Stimulated activated CD8-positive, alpha-beta memory T cell treated with anti-CD3 and anti-CD28 coated beads, Interleukin-15, amount 100 ng/mL, for 4 hours (primary cell): ENCODE data around the gene CCR5.
A peak's percentile ranks its signal among the peaks of the same experiment; 100 is the strongest.

Experiments used
- DNase-seq, 2 donors: peaks; one replicate each; pipeline ENCODE4 v3.0.0-alpha.2; 2020; ENCODE audit warnings: low read depth in 2 of 2

The CCR5 gene

GRCh38 chr3:46358466-46358865 is 12.3 kb upstream of the CCR5 start:
- DNase-seq, result no peak

GRCh38 chr3:46359733-46360493 is 10.8 kb upstream of the CCR5 start:
- DNase-seq, result no peak

- DNase-seq, result no peak
These were observed 9.8 kb upstream of the CCR5 start for GRCh38 chr3:46360907-46361306.

GRCh38 chr3:46361408-46362283 is 9.1 kb upstream of the CCR5 start:
- no peak for DNase-seq

GRCh38 chr3:46365041-46365440 is 5.7 kb upstream of the CCR5 start:
- DNase-seq, result no peak

GRCh38 chr3:46365737-46366524 is 4.8 kb upstream of the CCR5 start:
- no peak for DNase-seq

GRCh38 chr3:46367811-46368210 is 2.9 kb upstream of the CCR5 start:
- no peak for DNase-seq

- DNase-seq, result peak; percentile 40 to 55
These were observed 2.2 kb upstream of the CCR5 start for GRCh38 chr3:46368569-46368968.

- no peak for DNase-seq
These were observed 1.6 kb upstream of the CCR5 start for GRCh38 chr3:46369151-46369550.

GRCh38 chr3:46369675-46370132 is 1.0 kb upstream of the CCR5 start:
- DNase-seq, result no peak

GRCh38 chr3:46371519-46372340 is 984 bp downstream of the CCR5 start:
- DNase-seq, result no peak

- DNase-seq, result no peak
These were observed 2.0 kb downstream of the CCR5 start for GRCh38 chr3:46372492-46373359.

GRCh38 chr3:46374755-46375154 is 4.0 kb downstream of the CCR5 start:
- DNase-seq, result no peak

- DNase-seq, result no peak
These were observed 4.5 kb downstream of the CCR5 start for GRCh38 chr3:46375218-46375617.

GRCh38 chr3:46375814-46376213 is 5.1 kb downstream of the CCR5 start:
- DNase-seq, result no peak

GRCh38 chr3:46378426-46378942 is 7.7 kb downstream of the CCR5 start:
- peak in 1 of 2 donors; percentile 23 for DNase-seq

- no peak for DNase-seq
These were observed 9.9 kb downstream of the CCR5 start for GRCh38 chr3:46380471-46381221.

- DNase-seq, result no peak
These were observed 10.9 kb downstream of the CCR5 start for GRCh38 chr3:46381625-46382024.
